HEK293T (cell line): ENCODE measurements around the gene NR2C1.
"Not testable (repeated sequence)": the region's sequence is repeated elsewhere in the genome, so short reads cannot be mapped to it uniquely, and the experiment has no call there.

Source experiments
- CTCF ChIA-PET: fragments of 350-600 bp; formaldehyde crosslinking; extraction: SDS; loops from one replicate; lab custom pipeline; 2021; ENCODE audit warnings: antibody characterized with exemption, inconsistent platforms; lab: Yijun Ruan, JAX
- POLR2A ChIA-PET: fragments of 350-600 bp; formaldehyde crosslinking; extraction: SDS; loops from one replicate; lab custom pipeline; 2020; ENCODE audit warnings: antibody characterized with exemption, inconsistent platforms; lab: Yijun Ruan, JAX
- DNase-seq: peaks from one replicate; pipeline ENCODE4 v3.0.0; 2012; ENCODE audit warnings: mixed read lengths; ENCODE audit errors: extremely low spot score
- ARNT ChIP-seq: fragments of 450-650 bp; IDR thresholded peaks from 2 replicates; pipeline ENCODE4 v1.6.1; 2017; ENCODE audit warnings: mild to moderate bottlenecking
- BHLHE40 ChIP-seq: fragments of 450-650 bp; IDR thresholded peaks from 2 replicates; pipeline ENCODE4 v1.6.1; 2016; ENCODE audit warnings: mild to moderate bottlenecking, moderate library complexity, borderline replicate concordance
- CTBP1 ChIP-seq: fragments of 450-650 bp; IDR thresholded peaks from 2 replicates; pipeline ENCODE4 v1.6.1; 2016; ENCODE audit warnings: borderline replicate concordance
- ELF4 ChIP-seq: fragments of 450-650 bp; IDR thresholded peaks from 2 replicates; pipeline ENCODE4 v1.6.1; 2017; ENCODE audit warnings: antibody characterized with exemption
- FOXA1 ChIP-seq: fragments of 450-650 bp; IDR thresholded peaks from 2 replicates; pipeline ENCODE4 v1.6.1; 2016; ENCODE audit warnings: mild to moderate bottlenecking
- FOXK2 ChIP-seq: fragments of 450-650 bp; IDR thresholded peaks from 2 replicates; pipeline ENCODE4 v1.6.1; 2016; ENCODE audit warnings: mild to moderate bottlenecking
- FOXM1 ChIP-seq: fragments of 450-650 bp; IDR thresholded peaks from 2 replicates; pipeline ENCODE4 v1.6.1; 2017; ENCODE audit warnings: mild to moderate bottlenecking, borderline replicate concordance
- HDGF ChIP-seq: fragments of 450-650 bp; IDR thresholded peaks from 2 replicates; pipeline ENCODE4 v1.6.1; 2017; ENCODE audit warnings: antibody characterized with exemption, borderline replicate concordance
- L3MBTL2 ChIP-seq: fragments of 450-650 bp; conservative IDR thresholded peaks from 2 replicates; pipeline ENCODE4 v1.6.1; 2016; ENCODE audit warnings: mild to moderate bottlenecking
- LEF1 ChIP-seq: fragments of 450-650 bp; IDR thresholded peaks from 2 replicates; pipeline ENCODE4 v1.6.1; 2017; ENCODE audit warnings: mild to moderate bottlenecking, borderline replicate concordance
- NFRKB ChIP-seq: fragments of 450-650 bp; IDR thresholded peaks from 2 replicates; pipeline ENCODE4 v1.6.1; 2016; ENCODE audit warnings: mild to moderate bottlenecking, moderate library complexity
- SP1 ChIP-seq: fragments of 450-650 bp; IDR thresholded peaks from 2 replicates; pipeline ENCODE4 v1.6.1; 2017
- SUZ12 ChIP-seq: fragments of 450-650 bp; IDR thresholded peaks from 2 replicates; pipeline ENCODE4 v1.6.1; 2016; ENCODE audit warnings: mild to moderate bottlenecking
- TARDBP ChIP-seq: fragments of 450-650 bp; IDR thresholded peaks from 2 replicates; pipeline ENCODE4 v1.6.1; 2016
- ZNF384 ChIP-seq: fragments of 450-650 bp; IDR thresholded peaks from 2 replicates; pipeline ENCODE4 v1.6.1; 2016
- TF ChIP-seq, protein P1 (sequence below): fragments of 450-650 bp; IDR thresholded peaks from 2 replicates; pipeline ENCODE4 v1.6.1; 2016

The NR2C1 gene

DNA sequence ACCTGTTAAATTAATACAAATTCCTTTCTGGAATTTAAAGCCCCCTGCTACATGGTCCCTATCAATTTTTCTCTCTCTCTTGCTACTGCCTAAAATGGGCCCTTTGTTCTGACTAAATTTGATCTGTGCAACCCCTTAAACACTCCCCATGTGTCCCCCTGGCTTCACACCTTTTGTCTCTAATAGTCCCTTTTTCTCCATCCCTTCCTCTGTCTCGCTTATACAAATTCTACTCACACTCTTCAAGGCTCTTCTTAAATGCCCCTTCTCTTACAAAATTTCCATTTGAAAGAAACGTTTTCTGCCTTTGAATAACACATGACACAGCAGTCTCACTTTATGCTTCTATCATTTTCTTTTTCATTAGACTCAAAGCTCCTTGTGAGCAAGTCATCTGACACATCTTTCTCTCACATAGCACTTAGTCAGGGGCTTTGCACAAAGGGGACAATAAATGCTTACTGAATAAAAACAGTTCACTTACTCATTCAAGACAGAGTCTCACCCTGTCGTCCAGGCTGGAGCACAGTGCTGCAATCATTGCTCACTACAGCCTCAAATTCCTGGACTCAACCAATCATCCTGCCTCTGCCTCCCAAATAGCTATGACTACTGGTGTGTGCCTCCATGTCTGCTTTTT is 41.5 kb upstream of the NR2C1 start:
- TF ChIP-seq L3MBTL2 (no peak), FOXM1 (no peak), FOXA1 (no peak), CTBP1 (no peak), SP1 (no peak), ELF4 (no peak), LEF1 (no peak), FOXK2 (no peak), ZNF384 (no peak), SUZ12 (no peak), TARDBP (no peak), ARNT (no peak), BHLHE40 (no peak), HDGF (no peak), NFRKB (no peak)
- TF ChIP-seq, protein P1, sequence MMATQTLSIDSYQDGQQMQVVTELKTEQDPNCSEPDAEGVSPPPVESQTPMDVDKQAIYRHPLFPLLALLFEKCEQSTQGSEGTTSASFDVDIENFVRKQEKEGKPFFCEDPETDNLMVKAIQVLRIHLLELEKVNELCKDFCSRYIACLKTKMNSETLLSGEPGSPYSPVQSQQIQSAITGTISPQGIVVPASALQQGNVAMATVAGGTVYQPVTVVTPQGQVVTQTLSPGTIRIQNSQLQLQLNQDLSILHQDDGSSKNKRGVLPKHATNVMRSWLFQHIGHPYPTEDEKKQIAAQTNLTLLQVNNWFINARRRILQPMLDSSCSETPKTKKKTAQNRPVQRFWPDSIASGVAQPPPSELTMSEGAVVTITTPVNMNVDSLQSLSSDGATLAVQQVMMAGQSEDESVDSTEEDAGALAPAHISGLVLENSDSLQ, result no peak
- CTCF ChIA-PET, result no interaction called here
- POLR2A ChIA-PET, result interaction anchor here (1.4 kb wide), 1 partner anchor 103 kb away, joined by 5 read pairs; the partner anchor contains the start of genes FGD6 and VEZT
- DNase-seq, result no peak

- CTCF ChIA-PET, result interaction anchor here (0.6 kb wide), 1 partner anchor 10 kb away, joined by 3 read pairs; no protein-coding TSS in a partner anchor
- no peak for TF ChIP-seq TARDBP
- TF ChIP-seq, protein P1, result no peak
- no peak for TF ChIP-seq FOXA1
- TF ChIP-seq L3MBTL2, result no peak
- TF ChIP-seq SP1, result no peak
- TF ChIP-seq CTBP1, result no peak
- TF ChIP-seq FOXK2, result no peak
- TF ChIP-seq SUZ12, result no peak
- no peak for TF ChIP-seq LEF1
- TF ChIP-seq FOXM1, result no peak
- TF ChIP-seq ELF4, result no peak
- TF ChIP-seq HDGF, result no peak
- no peak for TF ChIP-seq ZNF384
- POLR2A ChIA-PET, result no interaction called here
- DNase-seq, result no peak
Measured at GRCh38 chr12:95107362-95107761, 33.9 kb upstream of the NR2C1 start.

DNA sequence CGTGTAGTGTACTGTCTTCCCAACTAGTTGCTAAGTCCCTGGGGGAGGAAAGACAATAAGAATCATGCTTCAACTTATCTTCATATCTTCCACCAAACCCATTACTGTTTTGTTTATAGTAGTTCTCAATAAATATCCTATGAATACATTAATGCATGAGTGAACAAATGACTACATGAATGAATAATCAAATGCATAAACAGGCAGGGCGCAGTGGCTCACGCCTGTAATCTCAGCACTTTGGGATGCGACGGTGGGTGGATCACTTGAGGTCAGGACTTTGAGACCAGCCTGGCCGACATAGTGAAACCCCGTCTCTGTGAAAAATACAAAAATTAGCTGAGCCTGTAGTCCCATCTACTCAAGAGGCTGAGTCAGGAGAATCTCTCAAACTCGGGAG is 32.1 kb upstream of the NR2C1 start:
- no peak for TF ChIP-seq BHLHE40
- no peak for TF ChIP-seq FOXK2
- no peak for TF ChIP-seq TARDBP
- TF ChIP-seq SP1, result no peak
- TF ChIP-seq ELF4, result no peak
- no peak for TF ChIP-seq LEF1
- TF ChIP-seq FOXA1, result no peak
- no peak for TF ChIP-seq HDGF
- TF ChIP-seq FOXM1, result no peak
- TF ChIP-seq ZNF384, result no peak
- TF ChIP-seq SUZ12, result no peak
- TF ChIP-seq, protein P1, result no peak
- TF ChIP-seq CTBP1, result no peak
- TF ChIP-seq NFRKB, result no peak
- TF ChIP-seq ARNT, result no peak
- no peak for TF ChIP-seq L3MBTL2
- ChIA-PET CTCF (interaction anchor here (0.5 kb wide), 1 partner anchor 448 kb away, joined by 3 read pairs; no protein-coding TSS in a partner anchor), POLR2A (no interaction called here)
- no peak for DNase-seq

- POLR2A ChIA-PET, result no interaction called here
- CTCF ChIA-PET, result interaction anchor here (0.5 to 1.0 kb wide), 2 partner anchors 12 to 286 kb away, joined by 3 to 4 read pairs; no protein-coding TSS in a partner anchor
- no peak for TF ChIP-seq L3MBTL2
- TF ChIP-seq FOXM1, result no peak
- TF ChIP-seq SUZ12, result no peak
- no peak for TF ChIP-seq TARDBP
- no peak for DNase-seq
Measured at GRCh38 chr12:95104919-95105452, 31.6 kb upstream of the NR2C1 start.

DNA sequence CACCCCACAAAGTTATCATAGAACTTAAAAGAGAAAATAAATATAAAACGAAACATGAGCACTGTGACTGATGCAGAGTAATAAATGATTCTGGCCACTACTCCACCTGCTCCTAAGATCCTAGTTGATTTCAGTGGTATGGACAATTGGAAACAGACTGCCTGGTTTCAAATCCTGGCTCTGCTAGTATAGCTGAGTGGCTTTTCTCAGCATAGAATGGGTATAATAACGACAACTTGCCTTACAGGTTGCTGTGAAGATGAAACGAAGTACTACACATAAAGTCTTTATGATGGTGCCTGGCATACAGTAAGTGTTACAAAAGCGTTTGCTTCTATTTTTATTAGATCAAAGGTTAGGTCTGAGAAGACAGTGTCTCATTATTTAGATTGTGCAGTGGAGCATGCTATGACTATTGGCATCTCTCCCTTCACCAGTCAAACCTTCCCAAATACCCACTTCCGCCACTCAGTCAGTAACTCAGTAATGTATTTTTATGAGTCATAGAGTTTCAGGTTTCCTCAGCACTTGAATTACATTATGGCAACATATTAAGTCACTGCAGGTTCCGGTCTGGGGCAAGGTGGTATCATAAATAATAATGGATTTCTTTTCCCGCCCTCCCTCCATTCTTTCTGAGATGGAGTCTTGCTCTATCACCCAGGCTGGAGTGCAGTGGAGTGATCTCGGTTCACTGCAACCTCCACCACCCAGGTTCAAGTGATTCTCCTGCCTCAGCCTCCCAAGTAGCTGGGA is 29.7 kb upstream of the NR2C1 start:
- ChIA-PET POLR2A (no interaction called here), CTCF (interaction anchor here (1.4 kb wide), 1 partner anchor 29 kb away, joined by 6 read pairs; the partner anchor contains the start of gene NR2C1)
- no peak for TF ChIP-seq ELF4
- TF ChIP-seq, protein P1, result peak; percentile 48; the same call in 1 of the 2 replicates
- DNase-seq, result peak; percentile 49

DNA sequence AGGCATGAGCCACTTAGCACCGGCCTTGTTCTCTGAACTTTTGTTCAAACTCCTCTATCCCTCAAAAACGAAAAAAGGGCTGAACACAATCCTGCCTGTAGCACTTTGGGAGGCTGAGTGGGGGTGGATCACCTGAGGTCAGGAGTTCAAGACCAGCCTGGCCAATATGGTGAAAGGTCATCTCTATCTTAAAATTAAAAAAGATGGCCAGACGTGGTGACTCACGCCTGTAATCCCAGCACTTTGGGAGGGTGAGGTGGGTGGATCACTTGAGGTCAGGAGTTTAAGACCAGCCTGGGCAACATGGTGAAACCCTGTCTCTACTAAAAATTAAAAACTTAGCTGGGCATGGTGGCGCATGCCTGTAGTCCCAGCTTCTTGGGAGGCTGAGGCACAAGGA is 28.5 kb upstream of the NR2C1 start:
- POLR2A ChIA-PET, DNase-seq: not testable (repeated sequence)
- CTCF ChIA-PET, result interaction anchor here (1.4 kb wide), 1 partner anchor 28 kb away, joined by 6 read pairs; the partner anchor contains the start of gene NR2C1
